Activated T-helper 1 cell treated with Interleukin-2 at 50 U/mL for 16 hours (primary cell): ENCODE measurements around the gene SPATS2L.

Experiments
- DNase-seq: peaks from one replicate; pipeline ENCODE4 v3.0.0-alpha.2; 2020; ENCODE audit warnings: low read depth

SPATS2L gene

DNA sequence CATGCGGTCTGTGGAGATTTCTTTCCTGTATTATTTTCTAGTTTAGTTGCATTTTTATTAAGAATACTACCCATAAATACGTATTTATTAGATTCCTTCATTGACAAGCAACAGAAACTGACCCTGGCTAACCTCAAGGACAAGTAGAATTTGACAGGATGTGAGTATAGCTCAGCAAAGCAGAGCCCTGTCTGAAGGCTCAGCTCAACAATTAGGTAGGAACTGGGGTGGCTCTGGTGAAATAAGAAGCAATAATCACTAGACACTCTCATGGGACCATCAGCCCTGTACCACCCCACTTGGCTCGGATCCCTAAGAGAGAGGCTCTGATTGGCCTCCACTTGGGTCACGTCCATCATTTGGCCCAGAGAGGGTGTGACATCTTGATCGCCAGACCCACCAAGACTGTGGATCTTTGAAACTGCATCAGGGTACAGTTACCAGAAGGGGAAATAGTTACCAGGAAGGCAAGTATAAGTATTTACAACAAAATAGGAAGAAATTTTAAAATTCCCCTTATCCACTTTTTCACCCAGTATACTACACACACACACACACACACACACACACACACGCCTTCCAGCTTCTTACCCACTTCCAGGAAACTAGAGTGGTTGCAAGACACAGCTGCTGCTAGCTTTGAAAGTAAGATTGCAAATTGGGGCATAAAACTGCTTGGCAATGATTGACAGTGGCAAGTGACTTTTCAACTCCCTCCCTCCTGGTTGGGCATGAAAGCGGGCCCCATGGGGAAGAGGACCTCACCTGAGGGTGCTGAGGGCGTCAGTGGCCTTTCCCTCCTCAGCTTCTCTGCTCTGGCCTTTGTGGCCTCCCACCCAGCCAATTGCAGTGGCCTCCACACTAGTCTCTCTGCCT lies 161.6 kb downstream of the SPATS2L start:
- DNase-seq = no peak

DNA sequence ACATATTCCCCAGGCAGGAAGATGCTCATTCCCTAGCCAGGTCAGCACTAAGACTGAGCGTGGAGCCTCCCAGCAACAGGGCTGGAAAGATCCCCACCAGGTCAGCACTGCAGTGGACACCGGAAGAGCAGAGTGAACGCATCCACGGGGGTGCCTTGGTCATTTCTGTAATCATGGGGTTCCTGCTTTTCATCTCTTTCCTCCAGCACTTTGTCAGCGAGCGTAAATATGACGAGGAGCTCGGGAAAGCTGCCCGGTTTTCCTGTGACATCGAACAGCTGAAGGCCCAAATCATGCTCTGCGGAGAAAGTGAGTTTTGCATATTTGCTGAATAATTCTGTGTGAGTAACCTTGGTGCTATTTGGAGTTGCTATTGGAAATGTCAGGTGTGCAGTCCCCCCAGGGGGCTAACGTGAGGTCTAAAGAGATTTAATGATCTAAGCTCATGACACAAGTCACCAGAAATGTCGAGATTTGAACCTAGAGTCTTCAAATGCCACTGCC lies 163.3 kb downstream of the SPATS2L start:
- DNase-seq = no peak

DNA sequence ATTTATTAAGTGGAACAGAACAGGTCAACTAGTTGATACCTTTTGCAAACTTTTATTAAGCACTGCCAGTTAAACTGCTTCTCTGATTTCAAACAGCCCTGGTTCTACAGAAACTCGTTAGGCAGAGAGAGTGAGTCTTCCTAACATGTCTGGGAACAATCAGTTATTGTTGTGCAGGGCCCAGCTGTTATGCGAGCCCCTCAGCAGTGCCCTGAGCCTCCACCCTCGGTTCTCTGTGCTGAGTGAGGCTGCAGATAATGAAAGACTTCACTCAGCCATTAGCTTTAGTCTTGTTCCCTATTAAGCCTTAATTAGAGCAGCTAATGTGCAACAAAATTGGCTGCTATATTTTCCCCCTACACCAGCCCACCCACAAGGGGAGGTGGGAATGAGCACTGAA lies 163.7 kb downstream of the SPATS2L start:
- DNase-seq = no peak

DNA sequence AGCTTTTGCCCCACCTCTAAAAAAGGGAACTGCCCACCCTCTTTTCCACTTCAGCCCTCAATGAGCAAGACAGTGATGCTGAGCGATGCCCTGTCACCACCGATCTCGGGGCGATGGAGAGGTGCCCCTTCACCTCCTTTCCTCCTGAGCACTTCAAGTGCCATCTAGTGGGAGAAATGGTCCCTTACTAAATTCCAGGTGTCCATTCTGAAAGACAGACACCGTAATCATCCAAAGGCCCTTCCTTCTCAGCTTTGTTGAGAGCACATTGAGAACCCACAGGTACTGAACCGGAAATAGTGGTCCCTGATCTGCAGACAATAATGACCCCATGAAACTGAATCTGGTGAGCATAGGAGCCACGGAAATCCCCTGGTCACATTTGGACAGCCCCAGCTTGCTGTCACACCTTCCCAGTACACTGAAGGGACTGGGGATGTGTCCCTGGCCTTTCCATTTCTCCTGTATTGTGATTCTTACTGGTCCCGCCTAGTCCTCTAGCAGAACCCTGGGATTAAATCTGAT lies 164.9 kb downstream of the SPATS2L start:
- no peak for DNase-seq

DNA sequence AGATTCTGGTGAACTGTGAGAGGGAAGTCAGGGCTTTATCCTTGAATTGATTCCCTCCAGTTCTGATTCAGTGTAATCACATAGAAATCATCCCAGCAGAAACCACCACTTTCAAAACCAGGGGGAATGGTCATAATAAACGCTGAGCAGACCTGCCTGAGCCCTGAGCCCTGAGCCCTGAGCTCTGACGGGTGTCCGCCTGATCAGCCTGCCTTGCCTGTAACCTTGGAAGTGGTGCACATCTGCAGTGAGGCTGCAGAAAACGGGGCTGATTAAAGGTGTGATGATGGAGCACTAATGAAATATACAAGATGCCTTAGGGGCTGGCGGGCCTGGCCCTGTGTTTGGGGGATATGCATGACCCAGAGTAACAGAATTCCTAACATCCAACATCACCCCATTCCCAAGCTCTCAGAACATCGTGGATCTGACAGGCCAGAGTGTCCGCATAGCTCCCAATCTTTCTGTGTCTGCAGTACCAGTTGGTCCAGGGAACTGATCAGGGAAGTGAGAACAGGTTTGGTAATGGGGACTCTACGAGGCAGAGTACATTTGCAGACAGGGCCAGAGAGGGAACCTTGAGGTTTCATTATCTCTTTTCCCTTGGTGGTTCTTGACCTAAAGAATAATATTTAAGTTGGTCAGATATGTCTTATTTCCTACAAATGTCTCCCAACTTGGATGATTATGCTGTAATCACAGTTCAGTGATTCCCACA lies 165.6 kb downstream of the SPATS2L start:
- no peak for DNase-seq

DNA sequence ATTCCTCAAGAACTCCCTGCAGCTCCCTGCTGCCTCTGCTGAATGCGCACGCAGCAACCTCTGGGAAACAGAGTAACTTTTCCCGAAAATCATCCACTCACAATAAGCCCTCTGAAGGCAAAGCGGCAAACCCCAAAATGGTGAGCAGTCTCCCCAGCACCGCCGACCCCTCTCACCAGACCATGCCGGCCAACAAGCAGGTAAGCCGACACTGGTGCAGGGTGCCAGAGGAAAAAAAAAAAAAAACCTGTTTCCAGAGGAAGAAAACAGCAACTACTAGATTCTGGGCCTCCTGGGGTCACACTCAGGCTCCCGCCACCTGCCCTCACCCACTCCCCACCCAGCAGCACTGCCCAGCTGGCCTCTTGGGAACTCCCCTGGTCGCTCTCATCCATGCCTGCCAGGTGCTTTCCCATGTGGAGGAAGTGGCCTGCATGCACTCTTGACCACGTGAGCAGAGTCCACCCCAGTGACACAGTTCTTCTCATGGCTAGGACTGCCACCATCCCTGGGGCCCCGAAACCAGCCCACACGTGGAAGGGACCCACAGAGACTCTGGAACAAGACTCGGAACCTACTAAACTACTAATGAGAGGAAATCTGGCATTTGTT lies 166.5 kb downstream of the SPATS2L start:
- DNase-seq = no peak

DNA sequence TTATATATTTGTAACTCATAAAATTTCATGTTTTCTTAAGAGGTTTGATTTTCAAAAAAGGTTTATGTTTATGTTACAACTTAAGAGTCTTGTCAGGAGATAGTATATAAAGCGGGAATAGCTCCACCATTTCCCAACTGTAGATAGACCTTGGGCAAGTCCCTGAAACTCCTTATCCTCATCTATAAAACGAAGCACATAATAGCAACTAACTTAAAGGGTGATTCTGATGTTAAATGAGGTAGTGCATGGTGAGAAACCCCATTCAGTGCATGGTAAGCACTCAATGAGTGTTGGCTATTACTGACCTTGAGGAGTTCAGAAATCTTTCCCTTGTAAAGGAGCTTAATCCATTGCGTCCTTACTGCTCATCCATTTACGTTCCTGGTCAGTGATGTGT lies 169.3 kb downstream of the SPATS2L start:
- DNase-seq = no peak

DNA sequence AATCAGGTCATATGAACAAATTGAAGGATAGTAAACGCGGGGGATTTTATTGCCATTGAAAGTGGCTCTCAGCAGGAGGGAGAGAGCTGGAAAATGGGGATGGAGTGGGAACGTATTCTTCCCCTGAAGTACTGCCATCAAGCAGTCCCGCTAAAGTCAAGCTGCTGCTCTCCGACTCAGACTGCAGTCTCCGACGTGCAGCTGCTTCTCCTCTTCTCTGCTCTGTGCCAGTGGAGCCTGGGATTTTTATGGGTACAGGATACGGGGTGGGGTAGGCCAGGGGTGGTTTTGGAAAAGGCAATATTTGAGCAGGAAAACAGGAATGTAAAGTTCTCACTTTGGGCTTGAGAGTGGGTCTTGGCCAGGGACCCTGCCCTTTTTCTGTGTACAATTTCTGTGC lies 170.3 kb downstream of the SPATS2L start:
- no peak for DNase-seq

DNA sequence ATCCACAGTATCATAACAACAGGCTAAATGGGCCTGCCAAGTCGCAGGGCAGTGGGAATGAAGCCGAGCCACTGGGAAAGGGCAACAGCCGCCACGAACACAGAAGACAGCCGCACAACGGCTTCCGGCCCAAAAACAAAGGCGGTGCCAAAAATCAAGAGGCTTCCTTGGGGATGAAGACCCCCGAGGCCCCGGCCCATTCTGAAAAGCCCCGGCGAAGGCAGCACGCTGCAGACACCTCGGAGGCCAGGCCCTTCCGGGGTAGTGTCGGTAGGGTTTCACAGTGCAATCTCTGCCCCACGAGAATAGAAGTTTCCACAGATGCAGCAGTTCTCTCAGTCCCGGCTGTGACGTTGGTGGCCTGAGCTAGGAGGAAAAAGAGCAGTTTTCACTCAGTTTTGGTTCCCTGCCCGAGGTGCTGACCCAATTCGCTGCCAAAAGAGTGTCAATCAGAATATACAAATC lies 171.2 kb downstream of the SPATS2L start:
- no peak for DNase-seq

DNA sequence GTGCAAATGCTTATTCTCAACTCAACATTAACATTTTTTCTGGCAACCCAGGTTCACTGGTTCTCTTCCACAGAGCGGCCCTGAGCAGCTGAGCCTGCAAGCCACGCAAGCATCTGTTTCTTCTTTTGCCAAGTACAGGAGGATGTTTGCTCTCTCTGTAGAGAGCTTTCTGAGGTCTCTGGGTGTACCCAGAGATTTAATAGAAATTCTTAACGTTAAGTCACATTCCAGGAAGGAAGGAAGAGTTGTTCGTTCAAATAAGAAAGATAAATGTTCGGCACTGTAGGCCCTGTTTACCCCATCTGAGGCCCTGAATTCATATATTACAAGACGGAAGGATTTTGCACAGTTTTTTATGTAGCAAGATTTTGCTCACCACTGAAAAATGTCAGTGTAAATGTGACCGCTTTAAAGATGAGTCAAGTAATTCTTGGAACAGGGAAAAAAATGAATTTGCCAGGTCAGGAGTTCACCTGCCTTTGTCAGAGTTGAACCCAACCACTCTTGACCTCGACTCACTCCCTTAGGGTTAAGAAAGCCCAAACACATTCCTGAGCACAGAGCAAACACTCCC lies 173.3 kb downstream of the SPATS2L start:
- DNase-seq = no peak

DNA sequence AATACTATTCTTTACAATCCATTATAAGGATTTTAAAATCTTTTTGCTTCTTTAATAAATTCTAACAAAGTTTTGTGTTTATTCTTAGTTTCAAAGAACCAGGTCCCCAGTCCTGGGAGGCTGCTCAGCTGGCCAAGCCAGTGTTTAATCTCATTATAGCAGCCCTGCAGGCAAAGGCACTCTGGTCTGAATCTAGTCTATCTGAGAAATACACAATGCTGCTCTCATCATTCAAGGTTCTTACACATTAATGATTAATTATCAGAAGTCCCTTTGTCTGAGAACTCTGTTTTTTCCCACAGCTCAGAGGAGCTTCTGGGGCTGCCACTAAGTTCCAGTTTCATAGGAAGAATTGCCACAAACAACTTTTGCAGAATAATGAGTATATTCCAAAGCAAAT lies 175.7 kb downstream of the SPATS2L start:
- DNase-seq = no peak

DNA sequence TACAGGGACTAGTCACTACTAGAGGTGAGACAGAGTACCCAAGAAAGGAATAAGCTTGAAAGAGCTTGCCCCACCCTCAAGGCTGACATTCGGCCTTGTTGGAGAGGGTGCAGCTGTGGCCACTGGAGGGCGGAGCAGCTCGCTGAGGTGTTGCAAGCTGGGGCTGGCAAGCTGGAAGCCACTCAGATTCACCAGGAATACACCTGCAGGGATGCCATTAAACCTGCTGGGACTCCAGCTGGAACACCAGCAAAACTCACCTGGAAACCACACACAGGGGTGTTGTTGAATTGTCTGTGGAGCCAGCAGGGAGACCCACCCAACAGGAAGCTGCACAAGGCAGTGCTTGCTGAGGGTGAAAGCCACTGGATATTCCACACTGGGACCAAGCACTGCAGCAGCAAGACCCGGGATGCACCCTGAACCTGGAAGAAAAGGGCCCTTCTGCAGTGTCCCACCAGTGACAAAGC lies 177.3 kb downstream of the SPATS2L start:
- DNase-seq = no peak

DNA sequence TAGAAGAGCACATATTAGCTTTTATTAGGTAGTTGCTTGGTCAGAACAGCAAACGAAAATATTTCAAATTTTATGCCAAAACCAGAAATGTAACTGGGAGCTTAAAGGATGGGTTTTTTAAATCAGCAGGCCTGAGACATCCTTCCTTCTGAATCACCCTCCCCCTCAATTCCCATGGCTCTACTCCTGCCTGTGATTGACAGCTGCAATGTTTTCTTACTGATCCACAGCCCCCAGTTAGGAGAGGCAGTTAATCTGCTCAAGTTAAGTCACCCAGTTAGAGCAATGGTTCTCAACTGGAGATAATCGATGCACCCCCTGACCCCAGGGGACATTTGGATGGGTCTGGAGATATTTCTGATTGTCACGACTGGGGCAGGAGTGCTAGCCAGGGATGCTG lies 178.4 kb downstream of the SPATS2L start:
- no peak for DNase-seq

DNA sequence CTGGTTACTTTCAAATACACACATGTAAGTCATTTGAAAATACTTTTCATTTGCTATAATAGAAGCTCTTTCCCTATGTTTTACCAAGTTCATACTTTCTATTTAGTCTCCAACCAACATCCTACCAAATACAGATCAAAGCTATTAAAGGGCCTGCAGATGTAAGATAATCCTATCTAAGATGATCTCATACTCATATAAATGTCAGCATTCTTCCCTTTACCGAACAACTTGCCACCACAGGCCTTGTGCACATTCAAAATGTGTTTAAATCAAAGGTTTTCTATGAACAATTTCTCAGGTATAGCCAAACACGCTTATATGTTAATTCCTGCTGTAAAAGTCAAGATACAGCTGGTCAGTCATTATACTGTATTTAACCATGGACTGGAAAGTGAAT lies 180.0 kb downstream of the SPATS2L start:
- no peak for DNase-seq

DNA sequence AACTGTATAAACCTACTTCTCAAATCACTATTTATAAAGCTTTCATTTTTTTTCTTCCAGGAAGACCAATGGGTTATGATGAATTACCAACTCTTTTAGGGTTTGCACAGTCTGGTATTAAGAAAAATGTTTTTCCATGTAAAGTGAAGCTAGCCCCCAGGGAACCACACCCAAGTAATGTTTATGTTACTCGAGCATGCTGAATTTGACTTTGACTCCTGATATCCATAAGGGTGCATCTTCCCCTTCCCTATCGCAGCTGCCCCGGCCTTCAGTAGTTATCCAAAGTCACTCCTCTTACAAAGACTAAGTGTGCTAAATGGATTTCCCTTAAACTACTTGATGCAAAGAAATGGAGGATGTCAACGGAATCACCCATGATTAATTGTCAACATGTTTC lies 181.7 kb downstream of the SPATS2L start:
- DNase-seq = no peak

DNA sequence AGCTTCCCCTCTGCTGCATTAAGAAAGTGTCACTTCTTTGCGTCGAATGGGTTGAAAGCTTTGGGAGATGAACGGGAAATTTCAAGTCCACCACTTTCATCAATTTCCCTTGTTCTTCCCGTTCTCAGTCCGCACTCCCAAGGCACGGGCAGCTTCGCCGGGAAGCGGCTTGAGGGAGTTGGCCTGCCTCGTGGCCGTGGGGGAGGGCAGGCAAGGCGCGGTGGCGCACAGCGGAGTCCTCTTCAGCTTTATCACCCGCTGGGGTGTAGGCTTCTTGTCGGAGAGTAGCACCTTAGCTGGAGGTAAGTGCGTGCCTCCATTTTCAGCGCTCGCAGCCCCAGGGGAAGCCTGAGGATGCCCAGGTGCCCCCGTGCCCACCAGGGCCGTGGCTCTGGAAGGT lies 183.5 kb downstream of the SPATS2L start:
- no peak for DNase-seq

DNA sequence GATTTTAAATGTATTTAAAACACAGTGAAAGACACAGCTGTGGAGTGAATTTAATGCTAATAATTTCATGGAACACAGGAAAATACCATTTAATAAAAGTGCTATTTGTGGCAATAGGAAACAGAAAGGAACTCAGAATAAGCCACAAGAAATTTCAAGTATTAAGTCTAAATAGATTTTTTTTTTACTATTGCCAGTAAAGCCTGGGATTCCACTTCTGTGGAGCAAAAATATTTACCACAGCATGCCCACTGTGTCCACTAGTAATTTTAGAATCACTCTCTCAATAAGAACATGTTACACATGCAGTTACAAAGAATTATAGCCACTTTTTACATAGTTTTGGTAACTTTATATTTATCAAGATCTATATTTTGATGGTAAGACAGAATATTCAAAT lies 186.2 kb downstream of the SPATS2L start:
- DNase-seq = no peak

DNA sequence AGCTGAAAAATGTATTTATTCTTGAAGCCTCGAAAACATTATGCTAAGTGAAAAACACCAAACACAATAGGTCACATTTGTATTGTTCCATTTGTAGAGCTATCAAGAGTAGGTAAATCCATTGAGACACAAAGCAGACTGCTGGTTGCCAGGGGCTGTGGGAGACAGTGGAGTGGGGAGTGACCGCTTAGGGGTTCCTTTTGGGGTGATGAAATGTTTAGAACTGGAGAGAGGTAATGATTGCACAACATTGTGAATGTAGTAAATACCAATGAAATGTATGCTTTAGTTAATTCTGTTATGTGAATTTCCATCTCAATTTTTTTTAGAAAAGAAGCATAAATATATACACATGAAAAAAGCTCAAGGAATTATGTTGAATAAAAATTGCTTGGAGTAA lies 187.6 kb downstream of the SPATS2L start:
- no peak for DNase-seq

DNA sequence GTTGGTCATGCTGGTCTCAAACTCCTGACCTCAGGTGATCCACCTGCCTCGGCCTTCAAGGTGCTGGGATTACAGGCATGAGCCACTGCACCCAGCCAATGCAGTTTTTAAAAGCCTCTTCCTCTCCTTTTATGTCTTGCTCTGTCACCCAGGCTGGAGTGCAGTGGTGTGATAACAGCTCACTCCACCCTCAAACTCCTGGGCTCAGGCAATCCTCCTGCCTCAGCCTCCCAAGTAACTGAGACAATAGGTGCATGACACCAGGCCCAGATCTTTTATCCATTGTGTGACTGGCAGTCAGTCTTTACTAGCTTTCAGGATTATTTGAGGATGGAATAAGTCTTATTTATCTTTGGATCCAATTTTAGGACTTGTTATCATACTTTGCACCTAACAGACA lies 190.2 kb downstream of the SPATS2L start:
- DNase-seq = no peak

DNA sequence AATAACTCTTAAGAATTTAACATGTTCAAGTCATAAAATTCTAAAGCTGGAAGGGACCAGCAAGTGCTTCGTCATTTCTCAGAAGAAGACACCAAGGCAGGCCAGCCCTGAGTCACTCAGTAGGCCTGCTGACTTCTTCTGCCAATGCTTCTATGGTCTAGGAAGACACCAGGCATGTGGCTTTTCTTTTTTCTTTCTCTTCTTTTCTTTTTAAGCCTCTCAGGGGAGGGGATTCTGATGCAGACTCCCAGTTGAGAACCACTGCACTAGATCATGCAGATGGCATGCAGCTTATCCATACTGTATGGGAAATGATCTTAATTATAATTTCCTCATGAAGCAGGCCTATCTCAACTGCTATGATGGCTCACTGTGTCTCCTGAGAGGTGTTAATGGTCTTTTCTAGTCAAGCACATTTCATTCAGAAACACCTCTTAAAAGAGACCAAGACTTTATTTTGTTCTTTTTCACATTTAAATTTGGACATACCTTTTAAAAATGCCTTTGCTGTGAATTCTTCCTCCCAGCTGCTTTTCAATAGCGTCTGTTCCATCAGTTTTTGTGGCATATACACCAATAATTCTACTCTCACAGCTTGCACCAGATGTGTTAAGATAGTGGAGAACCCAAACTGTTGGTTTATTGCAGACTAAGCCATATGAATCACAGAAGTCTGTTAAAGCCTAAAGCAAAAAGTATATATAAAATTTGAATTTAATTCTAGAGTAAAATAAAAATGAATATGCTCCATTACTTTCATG lies 192.1 kb downstream of the SPATS2L start:
- no peak for DNase-seq

DNA sequence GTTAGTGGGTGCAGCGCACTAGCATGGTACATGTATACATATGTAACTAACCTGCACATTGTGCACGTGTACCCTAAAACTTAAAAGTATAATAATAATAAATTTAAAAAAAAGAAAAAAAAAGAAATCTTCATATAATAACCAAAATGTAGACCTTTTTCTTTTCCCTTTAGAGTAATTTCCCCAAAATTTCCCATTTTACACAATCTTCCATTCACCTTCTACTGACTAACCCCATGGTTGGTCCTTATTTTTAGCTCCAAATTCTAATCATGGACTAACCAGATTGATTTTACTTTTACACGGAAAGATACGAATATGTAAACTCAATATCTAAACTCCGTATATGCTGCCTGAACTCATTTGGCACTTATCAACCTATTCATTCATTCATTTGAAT lies 195.7 kb downstream of the SPATS2L start:
- DNase-seq = no peak
